Tongue (tissue), 2 donors: ENCODE results near the gene TRAF1. TPM values are rescaled to one million over a fixed set of nuclear protein-coding genes. Genes with fewer than 3 reads are reported as not detected.

ENCODE experiments used
- DNase-seq: peaks from one replicate; pipeline ENCODE4 v3.0.0-alpha.2; 2015
- total RNA-seq: library from RNA; depleted of rRNA; stranded (reverse); fragments of >200 nt; gene quantifications from one replicate; pipeline ENCODE4 v1.2.3, GENCODE V29; 2014

The TRAF1 gene
- total RNA-seq, 1 donor from 2014 or later, result 5.1 TPM

DNA sequence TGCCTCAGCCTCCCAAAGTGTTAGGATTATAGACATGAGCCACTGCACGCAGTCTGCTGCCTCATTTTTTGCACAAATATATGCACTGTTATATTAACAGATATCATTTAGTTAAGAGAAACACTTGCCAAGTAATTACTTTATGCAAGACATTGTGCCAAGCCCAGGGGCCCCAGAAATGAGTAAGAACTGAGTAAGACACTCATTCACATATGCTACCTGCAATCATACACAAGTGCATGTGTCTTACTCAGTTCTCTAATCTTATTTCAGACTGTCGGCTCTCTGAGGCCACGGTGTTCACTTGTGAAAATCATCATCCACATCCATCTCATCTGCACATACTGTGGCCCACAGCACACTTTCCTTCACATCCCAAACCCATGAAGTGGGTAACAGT is 16.0 kb downstream of the TRAF1 start:
- no peak for DNase-seq

DNA sequence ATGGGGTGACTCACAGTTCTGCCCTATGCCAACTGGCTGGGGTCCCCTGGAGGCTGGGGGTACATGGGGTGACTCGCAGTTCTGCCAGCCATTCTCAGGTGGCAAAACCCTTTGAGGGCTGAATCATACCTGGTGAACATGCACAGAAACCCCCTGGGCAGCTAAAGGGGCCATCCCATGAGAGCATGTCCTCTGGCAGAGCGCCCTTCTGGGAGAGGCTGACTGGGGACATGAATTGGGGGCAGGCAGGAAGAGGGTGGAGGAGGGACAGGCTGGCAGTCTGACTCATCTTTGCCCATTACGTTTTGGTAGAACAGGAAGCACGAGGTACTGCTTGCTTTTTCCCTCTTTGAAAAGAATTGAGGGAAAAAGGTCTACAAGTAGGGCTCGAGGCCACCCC is 16.7 kb downstream of the TRAF1 start:
- DNase-seq, result no peak

DNA sequence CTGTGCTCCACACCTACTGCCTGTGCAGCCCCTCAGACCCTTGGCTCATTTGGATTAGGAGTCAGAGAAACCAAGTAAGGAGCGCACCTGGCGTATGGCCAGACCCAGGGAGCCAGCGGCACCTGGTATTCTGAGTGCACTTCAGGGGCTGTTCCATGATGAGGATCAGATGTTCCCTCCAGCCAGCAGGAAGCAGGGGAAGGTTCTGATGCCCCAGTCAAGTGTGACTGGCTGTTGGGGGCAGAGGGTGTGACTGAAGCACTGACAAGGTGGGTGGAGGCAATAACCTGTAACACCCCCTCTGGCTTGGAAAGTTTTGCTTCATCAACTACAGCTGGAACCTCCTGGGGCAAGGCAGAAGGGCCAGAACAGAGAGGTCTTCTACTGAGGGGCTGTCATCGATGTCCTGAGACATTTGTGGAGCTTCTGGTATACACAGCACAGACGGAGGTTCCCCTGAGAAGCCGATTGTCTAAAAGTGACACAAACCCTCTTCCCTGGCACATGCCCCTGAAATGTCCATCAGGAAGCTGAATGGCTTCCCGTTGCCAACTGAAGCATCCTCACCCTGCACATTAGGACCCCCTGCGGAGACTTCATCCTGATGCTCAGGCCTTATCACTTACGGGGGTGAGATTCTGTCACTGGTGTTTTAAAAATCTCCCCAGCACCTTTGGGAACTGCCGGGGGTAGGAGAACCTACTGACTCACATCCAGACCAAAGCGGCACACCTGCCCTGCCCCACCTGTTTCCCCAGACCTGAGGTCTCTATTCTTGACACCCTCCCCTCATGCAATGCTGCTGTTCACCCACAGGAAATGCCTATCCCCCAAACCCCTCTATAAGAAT is 21.1 kb downstream of the TRAF1 start:
- no peak for DNase-seq

DNA sequence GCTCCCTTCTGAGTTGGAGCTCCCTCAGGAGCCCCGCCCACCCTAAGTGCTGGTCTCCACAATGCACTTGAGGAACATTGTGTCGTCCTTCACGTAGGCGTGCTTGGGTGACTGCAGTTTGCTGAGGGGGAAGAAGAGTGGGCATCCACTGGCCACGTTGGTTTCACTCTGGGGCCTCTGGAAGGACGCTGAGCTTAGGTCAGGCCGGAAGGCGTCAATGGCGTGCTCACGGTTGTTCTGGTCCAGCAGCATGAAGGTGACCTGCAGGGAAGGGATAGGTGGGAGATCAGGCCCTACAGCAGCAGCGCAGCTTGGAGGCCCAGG is 21.7 kb downstream of the TRAF1 start:
- no peak for DNase-seq

DNA sequence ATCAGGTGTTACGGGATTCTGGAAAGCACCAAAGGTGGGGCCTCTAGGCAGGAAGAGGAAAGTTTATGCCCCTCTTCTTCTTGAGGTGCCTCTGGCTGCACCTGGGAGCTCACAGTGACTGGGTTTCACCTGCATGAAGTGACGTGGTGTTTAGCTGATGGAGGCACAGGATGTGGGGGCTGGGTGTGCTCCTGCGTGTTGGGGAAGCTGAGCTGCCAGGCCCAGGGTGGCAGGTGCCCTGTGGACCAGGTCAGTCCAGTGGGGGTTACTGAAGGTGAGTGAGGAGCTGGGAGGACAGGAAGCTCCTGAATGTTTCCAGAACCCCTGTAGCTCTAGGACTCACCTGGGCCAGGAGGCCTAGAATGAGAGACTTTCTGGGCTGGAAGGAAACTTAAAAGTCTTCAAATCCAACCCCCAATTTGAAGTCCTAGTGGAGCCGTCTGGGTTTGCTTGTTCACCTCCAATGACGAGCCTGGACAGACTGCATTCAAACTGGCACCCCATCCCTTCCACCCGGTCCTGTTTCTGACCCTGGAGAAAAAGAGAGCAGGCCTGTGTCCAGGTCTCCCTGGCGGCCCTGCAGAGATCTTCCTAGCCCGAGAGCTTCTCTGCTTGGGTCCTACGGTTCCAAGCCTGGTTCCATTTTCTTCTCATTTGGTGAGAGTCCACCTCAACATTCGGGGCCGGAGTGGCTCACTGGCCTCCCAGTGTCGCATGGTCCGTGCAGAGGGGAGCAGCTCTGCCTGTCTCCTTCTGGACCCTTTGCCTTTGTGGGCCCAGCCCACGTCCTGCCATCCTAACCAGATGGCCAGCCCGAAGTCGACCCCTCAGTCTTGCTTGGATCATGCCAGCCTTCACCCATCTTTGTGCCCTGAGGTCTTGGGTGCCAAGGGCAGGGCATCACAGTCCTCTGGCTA is 22.3 kb downstream of the TRAF1 start:
- no peak for DNase-seq

DNA sequence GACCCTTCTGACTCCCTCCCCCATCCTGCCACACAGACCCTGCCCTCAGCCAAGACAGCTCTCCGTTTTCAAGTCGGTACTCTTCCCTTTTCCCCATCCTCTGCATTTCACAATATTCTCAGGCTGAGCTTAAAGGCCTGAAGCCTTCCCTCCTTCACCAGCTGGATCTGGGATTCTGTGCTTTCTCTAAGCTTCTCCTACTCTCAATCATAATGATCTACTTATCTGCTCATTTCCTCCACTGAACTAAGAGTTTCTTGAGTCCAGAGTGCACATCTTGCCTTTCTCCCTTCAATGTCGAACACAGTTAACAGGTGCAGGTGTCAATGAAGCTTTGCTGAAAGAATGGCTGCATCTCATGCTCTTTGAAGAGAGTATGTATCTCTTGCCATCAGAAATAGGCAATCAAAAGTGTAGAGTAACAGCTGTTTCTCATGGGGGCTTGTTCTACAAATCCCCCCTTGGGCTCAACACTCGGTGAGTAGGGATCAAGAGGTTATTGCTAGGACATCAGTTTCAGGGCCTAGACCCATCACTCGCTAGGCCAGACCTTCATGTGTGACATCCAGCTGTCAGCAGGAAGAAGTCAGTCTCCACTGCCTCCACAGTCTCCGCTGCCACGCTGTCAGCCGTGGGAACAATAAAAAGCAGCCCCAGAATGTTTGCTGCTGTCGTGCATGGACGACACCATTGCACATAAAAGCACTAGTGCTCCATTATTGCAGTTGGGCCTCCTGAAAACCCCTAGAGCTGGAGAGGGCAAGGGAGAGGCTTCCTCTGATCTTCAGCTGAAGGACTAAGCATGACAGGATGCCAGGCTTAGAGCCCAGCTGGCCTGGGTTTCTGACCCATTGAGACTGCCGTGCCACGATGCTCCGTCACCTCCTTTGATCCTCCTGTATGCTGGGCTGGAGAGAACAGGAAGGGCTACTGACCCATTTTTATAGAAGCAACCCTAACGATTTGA is 23.7 kb downstream of the TRAF1 start:
- no peak for DNase-seq

DNA sequence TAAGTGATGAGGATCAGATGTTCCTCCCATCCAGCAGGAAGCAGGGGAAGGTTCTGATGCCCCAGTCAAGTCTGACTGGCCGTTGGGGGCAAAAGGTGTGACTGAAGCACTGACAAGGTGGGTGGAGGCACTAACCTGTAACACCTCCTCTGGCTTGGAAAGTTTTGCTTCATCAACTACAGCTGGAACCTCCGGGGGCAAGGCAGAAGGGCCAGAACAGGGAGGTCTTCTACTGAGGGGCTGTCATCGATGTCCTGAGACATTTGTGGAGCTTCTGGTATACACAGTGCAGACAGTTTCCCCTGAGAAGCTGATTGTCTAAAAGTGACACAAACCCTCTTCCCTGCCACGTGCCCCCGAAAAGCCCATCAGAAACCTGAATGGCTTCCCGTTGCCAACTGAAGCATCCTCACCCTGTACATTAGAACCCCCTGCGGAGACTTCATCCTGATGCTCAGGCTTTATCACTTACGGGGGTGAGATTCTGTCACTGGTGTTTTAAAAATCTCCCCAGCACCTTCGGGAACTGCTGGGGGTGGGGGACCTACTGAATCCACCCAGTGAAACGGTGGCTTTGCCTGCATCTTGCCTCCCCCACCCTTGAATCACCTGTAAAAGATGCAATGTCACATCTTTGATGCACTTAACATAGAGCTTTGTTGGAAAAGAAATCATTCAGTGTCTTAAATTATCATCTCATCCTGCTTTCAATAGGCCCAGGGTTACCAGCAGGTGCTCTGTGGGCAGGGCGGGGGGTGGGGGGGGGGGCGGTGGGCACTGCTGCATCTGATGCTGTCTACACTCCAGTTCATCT is 24.6 kb downstream of the TRAF1 start:
- DNase-seq, result no peak

DNA sequence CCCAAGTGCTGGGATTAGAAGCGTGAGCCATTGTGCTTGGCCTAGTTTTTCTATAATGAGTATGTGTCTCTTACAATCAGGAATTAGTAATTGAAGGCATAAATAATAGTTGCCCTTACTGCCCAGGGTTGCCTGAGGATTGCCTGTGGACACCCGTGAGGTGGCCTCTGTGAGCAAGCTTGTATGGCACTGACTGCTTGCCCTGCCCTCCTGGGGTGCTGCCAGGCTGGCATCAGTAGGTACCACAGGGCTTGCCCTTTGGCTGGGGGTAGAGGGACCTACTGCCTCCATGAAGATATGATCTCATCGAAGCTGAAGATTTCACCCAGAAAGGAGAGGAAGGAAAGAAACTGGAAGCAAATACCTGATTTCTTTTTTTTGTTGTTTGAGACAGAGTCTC is 25.8 kb downstream of the TRAF1 start:
- DNase-seq, result no peak

DNA sequence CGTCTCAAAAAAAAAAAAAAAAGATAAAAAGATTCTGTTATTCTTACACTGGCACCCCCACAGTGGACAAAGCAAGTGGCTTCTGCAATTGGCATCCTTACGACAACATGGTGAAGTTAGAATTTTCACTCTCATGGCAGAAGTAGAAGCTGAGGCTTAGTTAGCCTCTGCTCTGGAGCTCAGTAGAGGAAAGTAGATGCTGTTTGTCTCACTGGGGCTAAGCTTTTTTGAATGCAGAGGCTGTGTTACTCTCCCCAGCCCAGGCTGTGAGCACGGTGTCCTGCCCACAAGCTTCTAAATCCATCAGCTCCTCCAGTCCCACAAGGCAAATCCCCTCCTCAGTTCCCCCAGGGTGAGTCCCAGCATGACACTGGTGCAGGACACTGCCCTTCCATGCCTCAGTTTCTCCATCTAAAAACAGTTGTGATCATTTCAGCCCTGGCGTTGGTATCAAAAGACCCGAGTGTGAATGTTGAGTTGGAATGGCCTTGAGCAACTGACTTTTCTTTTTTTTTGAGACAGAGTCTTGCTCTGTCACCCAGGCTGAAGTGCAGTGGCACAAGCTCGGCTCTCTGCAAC is 27.0 kb downstream of the TRAF1 start:
- no peak for DNase-seq

DNA sequence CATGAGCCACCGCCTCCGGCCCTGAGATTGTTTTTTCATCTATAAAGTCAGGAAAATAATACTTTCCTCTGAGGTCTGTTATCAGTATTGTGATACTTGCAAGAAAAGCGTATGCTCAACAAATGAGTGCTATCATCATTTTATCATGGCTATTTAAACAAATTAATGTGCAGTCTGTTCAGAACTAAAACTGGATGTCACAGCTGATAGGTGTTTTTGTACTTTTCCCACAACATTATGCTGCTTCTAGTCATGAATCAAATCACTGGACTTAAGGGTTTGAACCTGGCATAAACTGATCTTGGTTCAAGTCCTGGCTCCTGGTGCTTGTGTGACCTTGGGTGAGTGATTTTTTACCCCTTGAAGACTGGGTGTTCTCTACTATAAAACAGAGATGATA is 28.2 kb downstream of the TRAF1 start:
- DNase-seq, result no peak

DNA sequence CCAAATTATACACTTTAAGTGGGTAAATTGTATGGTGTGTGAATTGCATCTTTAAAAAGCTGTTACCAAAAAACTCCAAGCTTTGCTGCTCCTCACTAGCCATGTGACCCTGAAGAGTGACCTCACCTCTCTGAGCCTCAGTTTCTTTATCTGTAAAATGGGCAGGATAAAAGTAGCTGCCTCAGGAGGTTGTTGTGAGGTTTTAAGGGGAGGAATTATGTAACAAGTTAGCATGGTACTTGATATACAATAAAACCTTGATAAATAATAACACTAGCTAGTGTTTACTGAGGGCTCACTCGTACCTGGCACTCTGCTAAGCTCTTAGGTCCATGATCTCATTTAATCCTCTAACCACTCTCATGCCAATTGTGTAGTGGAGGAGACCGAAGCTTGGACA is 30.6 kb downstream of the TRAF1 start:
- no peak for DNase-seq

DNA sequence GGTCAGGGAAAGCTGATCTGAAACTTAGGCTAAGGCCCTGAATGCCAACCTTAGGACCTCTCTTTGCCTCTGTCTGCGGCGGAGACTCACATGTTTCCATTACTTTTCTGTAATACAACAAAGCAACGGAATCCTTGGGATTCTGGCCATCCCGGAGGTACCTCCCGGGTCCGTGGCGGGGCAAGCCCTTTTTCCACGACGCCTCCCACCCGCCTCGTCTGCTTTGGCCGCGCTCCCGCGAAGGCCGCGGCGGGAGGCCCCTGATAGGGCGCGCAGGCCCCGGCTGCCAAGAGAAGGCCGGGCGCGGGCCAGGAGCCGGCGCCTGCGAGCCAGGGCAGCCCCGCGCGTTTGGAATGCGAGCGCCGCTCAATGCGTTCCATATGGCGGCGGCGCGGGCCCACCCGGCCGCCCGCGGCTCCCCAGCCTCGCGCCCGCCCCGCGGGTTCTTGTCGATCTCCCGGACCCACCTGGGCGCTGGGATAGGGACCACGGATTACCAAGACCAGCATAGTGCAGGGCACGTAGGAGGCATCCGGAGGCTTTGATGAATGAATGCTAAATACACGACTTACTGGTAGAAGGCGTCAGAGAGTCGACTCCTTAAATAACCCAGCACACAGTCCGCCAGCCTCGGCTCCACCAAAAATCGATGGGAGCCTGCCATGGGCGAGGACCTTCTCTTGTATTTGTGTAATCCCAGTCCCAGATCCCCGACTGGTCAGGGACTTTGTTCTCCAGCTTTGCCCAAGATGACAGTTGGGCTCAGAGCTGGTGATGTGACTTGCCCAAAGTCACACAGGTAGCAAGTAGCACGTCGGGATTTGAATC is 32.1 kb downstream of the TRAF1 start:
- peak; percentile 80 for DNase-seq

DNA sequence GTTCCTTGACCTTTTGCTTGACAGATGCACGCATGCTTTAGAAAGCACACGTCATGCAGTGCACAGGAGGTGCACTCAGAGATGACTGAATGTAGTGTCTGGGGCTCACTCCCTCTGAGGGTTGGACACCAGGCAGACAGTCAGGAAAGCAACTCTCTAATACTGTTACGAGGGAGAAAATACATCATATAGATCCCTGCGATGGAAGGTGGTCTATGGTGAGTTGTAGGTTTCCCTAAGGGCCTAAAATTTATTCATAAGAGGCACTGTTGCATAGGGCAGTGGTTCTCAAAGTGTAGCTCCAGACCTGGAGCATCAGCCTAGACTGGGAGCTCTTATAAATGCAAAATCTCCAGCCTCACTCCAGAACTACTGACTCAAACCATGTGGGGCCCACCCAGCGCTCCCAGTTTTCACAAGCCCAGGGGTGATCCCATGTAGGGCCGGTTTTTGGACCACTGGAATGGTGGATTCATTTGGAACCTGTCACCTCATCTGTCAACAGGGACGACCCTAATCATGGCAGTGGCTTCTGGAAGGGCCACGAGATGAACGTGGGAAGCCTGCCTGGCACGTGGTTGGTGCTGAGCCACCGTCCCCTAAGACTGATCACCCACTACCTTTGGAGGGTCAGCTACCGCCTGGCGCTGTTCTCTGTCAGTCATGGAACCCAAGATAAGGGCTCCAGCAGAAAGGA is 32.8 kb downstream of the TRAF1 start:
- no peak for DNase-seq

DNA sequence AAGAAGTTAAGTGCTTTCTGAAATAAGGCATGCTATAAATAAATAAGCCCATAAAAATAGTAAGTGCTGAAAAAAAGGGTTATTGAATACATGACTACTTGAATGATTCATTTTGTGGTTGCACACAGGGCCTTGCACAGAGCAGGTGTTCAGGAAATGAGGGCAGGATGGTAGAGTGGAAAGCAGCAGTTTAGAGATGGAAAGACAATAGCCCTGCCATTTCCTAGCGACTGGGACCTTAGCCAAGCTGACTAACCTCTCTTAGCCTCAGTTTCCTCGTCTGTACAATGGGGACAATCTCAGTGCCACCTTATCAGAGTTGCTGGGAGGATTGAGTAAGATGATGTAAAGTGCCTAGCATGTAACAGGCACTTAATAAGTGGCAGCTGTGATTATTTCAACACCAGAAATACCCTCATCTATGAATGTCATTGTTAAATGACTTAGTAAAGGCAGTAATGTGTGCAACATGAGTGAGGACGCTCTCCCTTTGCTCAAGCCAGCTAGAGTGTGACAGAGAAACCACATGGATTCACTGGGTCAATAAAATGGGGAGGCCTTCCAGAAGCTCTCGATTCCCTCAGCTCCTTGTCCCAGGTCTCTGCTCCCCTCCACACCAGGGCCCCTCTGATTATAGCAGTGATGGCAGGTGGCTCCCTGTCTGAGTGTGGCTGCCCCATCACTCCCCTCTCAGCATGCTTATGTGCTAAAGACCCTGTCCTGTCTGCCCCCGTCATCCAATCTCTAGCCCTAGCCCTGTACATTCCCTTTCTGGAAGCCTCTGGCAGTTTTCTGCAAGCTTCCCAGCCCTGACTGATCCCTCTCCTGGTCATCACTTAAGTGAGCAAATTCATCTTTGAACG is 33.6 kb downstream of the TRAF1 start:
- no peak for DNase-seq

DNA sequence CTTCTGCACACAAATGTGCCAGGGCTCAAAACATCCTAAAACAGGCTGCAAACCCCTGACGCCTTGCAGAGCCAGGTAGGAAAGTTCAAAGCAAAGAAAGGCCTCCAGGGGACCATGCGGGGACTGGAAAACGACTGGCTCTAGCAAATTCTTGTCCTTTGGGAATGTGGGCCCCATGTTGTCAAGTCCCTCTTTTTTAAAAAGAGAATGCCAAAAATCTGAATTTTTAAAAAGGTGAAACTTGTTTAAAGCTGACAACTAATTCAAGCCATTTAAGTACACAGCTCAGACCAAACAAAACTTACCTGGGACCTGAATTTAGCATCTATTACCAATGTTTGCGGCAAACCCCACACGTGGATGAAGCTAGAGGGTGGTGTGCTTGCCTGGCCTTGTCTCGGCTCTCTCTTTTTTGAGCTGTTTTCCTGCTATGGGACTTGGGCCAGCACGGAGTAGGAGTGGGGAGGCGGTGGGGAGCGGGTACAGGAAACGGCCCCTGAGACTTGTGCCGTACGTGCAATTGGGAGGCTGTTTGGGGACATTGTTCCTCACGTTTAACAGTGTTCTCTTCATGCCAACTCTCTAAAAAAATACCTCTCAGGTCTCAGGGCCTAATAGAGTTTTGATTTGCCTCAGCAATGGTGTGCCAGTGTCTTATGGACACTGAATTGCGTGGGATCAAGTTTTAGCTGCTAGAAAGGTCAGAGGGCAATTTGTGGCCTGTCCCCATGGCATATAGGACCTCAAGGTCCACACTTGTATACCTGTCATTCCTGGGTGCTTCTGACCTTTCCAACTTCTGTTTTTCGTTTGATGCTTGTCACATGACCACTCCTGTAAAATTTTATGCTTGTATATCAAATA is 34.5 kb downstream of the TRAF1 start:
- no peak for DNase-seq

DNA sequence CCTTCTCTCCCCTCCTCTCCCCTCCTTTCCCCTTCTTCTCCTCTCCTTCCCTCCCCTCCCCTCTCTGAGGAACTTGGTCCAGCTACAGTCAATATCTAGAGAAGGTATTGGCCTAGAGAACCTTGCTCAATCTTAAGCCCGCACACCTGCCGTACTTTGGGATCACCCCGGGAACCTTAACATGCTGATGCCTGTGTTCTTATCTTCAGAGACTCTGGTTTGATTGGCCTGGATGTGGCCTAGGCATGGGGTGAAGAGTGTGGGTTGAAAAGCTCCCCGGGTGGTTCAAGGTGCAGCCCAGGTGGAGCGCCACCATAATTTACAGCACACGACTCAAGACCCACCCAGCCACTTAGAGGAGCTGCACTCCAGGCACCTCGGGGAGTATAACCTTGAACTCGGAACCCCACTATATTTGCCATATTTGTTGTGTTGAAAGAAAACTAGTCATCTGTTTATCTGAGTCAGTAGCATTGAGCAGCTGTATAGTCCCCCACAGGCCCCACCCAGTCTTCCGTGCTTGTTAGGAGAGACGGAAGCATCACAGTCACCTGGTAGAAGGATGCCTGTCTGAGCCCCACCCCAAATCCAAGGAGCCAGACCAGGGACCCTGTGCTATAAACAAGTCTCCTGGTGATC is 35.2 kb downstream of the TRAF1 start:
- DNase-seq, result no peak
